ENCODE results near the gene SASH1. TPM values are rescaled to one million over a fixed set of nuclear protein-coding genes. Genes with fewer than 3 reads are reported as not detected.
A peak's percentile ranks its signal among the peaks of the same experiment; 100 is the strongest.

Gene SASH1
- polyA plus RNA-seq, 3 donors from 2014 or later = not detected

GRCh38 chr6:148538261-148539190 lies 195.9 kb downstream of the SASH1 start:
- Mint-ChIP-seq H3K4me1 (peaks cover 8 to 18% of the 10 kb centered on the region in 2 donors), H3K4me3 (peak overlapping the region; percentile 44 to 81 (median 67)), H3K27ac (peak overlapping the region in 3 of 6 donors; percentile 1 to 38 (median 25)), H3K36me3 (no peaks in the 10 kb centered on the region), H3K27me3 (ENCODE audit: low read depth in 3 of 3) (peaks cover 0 to 5% (median 4%) of the 10 kb centered on the region in 3 donors), H3K9me3 (no peaks in the 10 kb centered on the region)
- DNase-seq = no peak

GRCh38 chr6:148543540-148543939 lies 200.9 kb downstream of the SASH1 start:
- Mint-ChIP-seq H3K4me1 (peaks cover 4 to 10% of the 10 kb centered on the region in 2 donors), H3K9me3 (no peaks in the 10 kb centered on the region), H3K36me3 (no peaks in the 10 kb centered on the region), H3K27me3 (ENCODE audit: low read depth in 3 of 3) (peaks cover 0 to 2% (median 0%) of the 10 kb centered on the region in 3 donors), H3K4me3 (no peak overlapping the region), H3K27ac (no peak overlapping the region)
- no peak for DNase-seq

- no peaks in the 10 kb centered on the region for H3K36me3 Mint-ChIP-seq
- no peak for DNase-seq
- H3K4me1 Mint-ChIP-seq = peaks cover 0 to under 1% of the 10 kb centered on the region in 2 donors
- no peak overlapping the region for H3K4me3 Mint-ChIP-seq
- H3K9me3 Mint-ChIP-seq = no peaks in the 10 kb centered on the region
- peaks cover 0 to 3% (median 2%) of the 10 kb centered on the region in 3 donors for H3K27me3 Mint-ChIP-seq (ENCODE audit: low read depth in 3 of 3)
- no peak overlapping the region for H3K27ac Mint-ChIP-seq
Measured at GRCh38 chr6:148544421-148544820, 201.8 kb downstream of the SASH1 start.

GRCh38 chr6:148545901-148546300 lies 203.3 kb downstream of the SASH1 start:
- H3K4me1 Mint-ChIP-seq = no peaks in the 10 kb centered on the region
- DNase-seq = no peak
- H3K9me3 Mint-ChIP-seq = no peaks in the 10 kb centered on the region
- H3K4me3 Mint-ChIP-seq = no peak overlapping the region
- H3K27me3 Mint-ChIP-seq (ENCODE audit: low read depth in 3 of 3) = peaks cover 0 to 9% (median 3%) of the 10 kb centered on the region in 3 donors
- no peak overlapping the region for H3K27ac Mint-ChIP-seq
- H3K36me3 Mint-ChIP-seq = no peaks in the 10 kb centered on the region

- H3K27me3 Mint-ChIP-seq (ENCODE audit: low read depth in 3 of 3) = peaks cover 1 to 12% (median 3%) of the 10 kb centered on the region in 3 donors
- no peak overlapping the region for H3K4me3 Mint-ChIP-seq
- no peak for DNase-seq
- no peak overlapping the region for H3K27ac Mint-ChIP-seq
- H3K4me1 Mint-ChIP-seq = no peaks in the 10 kb centered on the region
- no peaks in the 10 kb centered on the region for H3K36me3 Mint-ChIP-seq
- H3K9me3 Mint-ChIP-seq = no peaks in the 10 kb centered on the region
Measured at GRCh38 chr6:148547110-148547509, 204.5 kb downstream of the SASH1 start.

- Mint-ChIP-seq H3K27ac (no peak overlapping the region), H3K4me1 (no peaks in the 10 kb centered on the region), H3K4me3 (no peak overlapping the region), H3K27me3 (ENCODE audit: low read depth in 3 of 3) (peaks cover 3 to 13% (median 6%) of the 10 kb centered on the region in 3 donors), H3K36me3 (no peaks in the 10 kb centered on the region), H3K9me3 (no peaks in the 10 kb centered on the region)
- DNase-seq = no peak
Measured at GRCh38 chr6:148548065-148548748, 205.6 kb downstream of the SASH1 start.

GRCh38 chr6:148548749-148549140 lies 206.1 kb downstream of the SASH1 start:
- Mint-ChIP-seq H3K4me1 (no peaks in the 10 kb centered on the region), H3K36me3 (no peaks in the 10 kb centered on the region), H3K27me3 (ENCODE audit: low read depth in 3 of 3) (peaks cover 4 to 16% (median 6%) of the 10 kb centered on the region in 3 donors), H3K4me3 (no peak overlapping the region), H3K27ac (no peak overlapping the region), H3K9me3 (peaks cover 0 to 3% (median 0%) of the 10 kb centered on the region in 6 donors)
- DNase-seq = no peak

GRCh38 chr6:148550569-148550968 lies 207.9 kb downstream of the SASH1 start:
- Mint-ChIP-seq H3K36me3 (no peaks in the 10 kb centered on the region), H3K27ac (no peak overlapping the region), H3K4me3 (no peak overlapping the region), H3K4me1 (no peaks in the 10 kb centered on the region), H3K9me3 (peaks cover 0 to 6% (median 0%) of the 10 kb centered on the region in 6 donors), H3K27me3 (ENCODE audit: low read depth in 3 of 3) (peaks cover 6 to 16% (median 10%) of the 10 kb centered on the region in 3 donors)
- DNase-seq = no peak

GRCh38 chr6:148551226-148551625 lies 208.6 kb downstream of the SASH1 start:
- DNase-seq = no peak
- Mint-ChIP-seq H3K9me3 (peaks cover 0 to 6% (median 0%) of the 10 kb centered on the region in 6 donors), H3K4me1 (no peaks in the 10 kb centered on the region), H3K27me3 (ENCODE audit: low read depth in 3 of 3) (peaks cover 6 to 20% (median 14%) of the 10 kb centered on the region in 3 donors), H3K36me3 (peaks cover 0 to 2% (median 0%) of the 10 kb centered on the region in 3 donors), H3K4me3 (no peak overlapping the region), H3K27ac (no peak overlapping the region)

GRCh38 chr6:148556410-148556809 lies 213.8 kb downstream of the SASH1 start:
- DNase-seq = no peak
- peaks cover 14 to 27% of the 10 kb centered on the region in 2 donors for H3K4me1 Mint-ChIP-seq
- H3K36me3 Mint-ChIP-seq = peaks cover 0 to 4% (median 0%) of the 10 kb centered on the region in 3 donors
- no peak overlapping the region for H3K4me3 Mint-ChIP-seq
- peaks cover 0 to 6% (median 0%) of the 10 kb centered on the region in 6 donors for H3K9me3 Mint-ChIP-seq
- no peak overlapping the region for H3K27ac Mint-ChIP-seq
- H3K27me3 Mint-ChIP-seq (ENCODE audit: low read depth in 3 of 3) = peaks cover 10 to 33% (median 25%) of the 10 kb centered on the region in 3 donors

GRCh38 chr6:148557796-148558321 lies 215.2 kb downstream of the SASH1 start:
- Mint-ChIP-seq H3K27ac (peak overlapping the region in 1 of 6 donors; percentile 12), H3K9me3 (peaks cover 0 to 6% (median 0%) of the 10 kb centered on the region in 6 donors), H3K36me3 (peaks cover 0 to 4% (median 0%) of the 10 kb centered on the region in 3 donors), H3K4me1 (peaks cover 14 to 27% of the 10 kb centered on the region in 2 donors), H3K4me3 (peak overlapping the region; percentile 12 to 68 (median 26)), H3K27me3 (ENCODE audit: low read depth in 3 of 3) (peaks cover 9 to 29% (median 27%) of the 10 kb centered on the region in 3 donors)
- DNase-seq = peak; percentile 37 to 55 (median 50)

GRCh38 chr6:148559848-148560433 lies 217.3 kb downstream of the SASH1 start:
- peak overlapping the region in 1 of 5 donors; percentile 22 for H3K4me3 Mint-ChIP-seq
- H3K27me3 Mint-ChIP-seq (ENCODE audit: low read depth in 3 of 3) = peaks cover 19 to 37% (median 24%) of the 10 kb centered on the region in 3 donors
- peak; percentile 65 to 71 (median 70) for DNase-seq
- peaks cover 14 to 29% of the 10 kb centered on the region in 2 donors for H3K4me1 Mint-ChIP-seq
- H3K36me3 Mint-ChIP-seq = peaks cover 0 to 4% (median 0%) of the 10 kb centered on the region in 3 donors
- no peak overlapping the region for H3K27ac Mint-ChIP-seq
- H3K9me3 Mint-ChIP-seq = peaks cover 0 to 1% (median 0%) of the 10 kb centered on the region in 6 donors

GRCh38 chr6:148561629-148562028 lies 219.0 kb downstream of the SASH1 start:
- Mint-ChIP-seq H3K4me3 (no peak overlapping the region), H3K4me1 (peaks cover 28 to 46% of the 10 kb centered on the region in 2 donors), H3K36me3 (no peaks in the 10 kb centered on the region), H3K27me3 (ENCODE audit: low read depth in 3 of 3) (peaks cover 23 to 32% (median 24%) of the 10 kb centered on the region in 3 donors), H3K9me3 (no peaks in the 10 kb centered on the region), H3K27ac (no peak overlapping the region)
- DNase-seq = no peak
